Ammon's horn (tissue), 1 donor: ENCODE results near the gene RNU6-8.

Experiments
- DNase-seq: peaks from one replicate; pipeline ENCODE4 v3.0.0-alpha.2; 2016; ENCODE audit warnings: low spot score

The RNU6-8 gene

DNA sequence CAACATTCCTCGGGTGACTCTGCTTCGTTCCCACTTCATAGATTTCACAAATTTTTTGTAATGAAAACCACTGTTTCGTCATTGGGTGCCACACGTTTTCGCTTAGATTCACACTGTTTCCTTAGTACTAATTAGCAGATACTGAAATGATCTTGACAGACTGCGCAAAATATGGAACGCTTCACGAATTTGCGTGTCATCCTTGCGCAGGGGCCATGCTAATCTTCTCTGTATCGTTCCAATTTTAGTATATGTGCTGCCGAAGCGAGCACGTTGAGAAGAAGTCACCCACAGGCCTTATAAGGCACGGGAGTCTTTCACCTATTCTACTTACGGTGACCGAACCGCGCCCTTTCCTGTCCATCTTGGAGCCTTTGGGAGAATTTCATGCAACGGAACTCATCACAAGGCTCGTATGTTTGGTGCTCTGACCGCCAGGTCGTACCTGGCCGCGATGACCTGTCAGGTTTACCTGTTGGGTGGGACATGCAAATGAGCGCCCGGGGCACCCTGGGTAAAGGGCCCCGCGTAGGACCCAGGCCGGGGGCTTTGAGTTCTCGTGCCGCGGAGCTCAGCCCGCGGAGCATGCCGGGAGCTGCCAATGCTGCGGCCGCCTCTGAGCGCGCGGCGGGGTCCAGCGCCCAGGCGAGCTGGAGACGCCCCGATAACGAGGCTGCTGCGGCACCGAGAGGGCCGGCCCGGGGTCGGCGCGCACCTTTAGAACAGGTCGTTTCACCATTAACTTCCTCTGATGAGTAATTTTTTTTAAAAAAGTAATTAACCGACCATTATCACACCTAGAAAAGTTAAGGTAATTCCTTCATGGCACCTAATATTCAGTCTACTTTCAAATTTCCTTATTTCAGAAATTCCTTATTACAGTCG lies at the start of gene RNU6-8:
Gene RNU6-8, minus strand, starts transcription at position 272 of the 885 bp plus-strand sequence.
- peak; percentile 78 for DNase-seq

DNA sequence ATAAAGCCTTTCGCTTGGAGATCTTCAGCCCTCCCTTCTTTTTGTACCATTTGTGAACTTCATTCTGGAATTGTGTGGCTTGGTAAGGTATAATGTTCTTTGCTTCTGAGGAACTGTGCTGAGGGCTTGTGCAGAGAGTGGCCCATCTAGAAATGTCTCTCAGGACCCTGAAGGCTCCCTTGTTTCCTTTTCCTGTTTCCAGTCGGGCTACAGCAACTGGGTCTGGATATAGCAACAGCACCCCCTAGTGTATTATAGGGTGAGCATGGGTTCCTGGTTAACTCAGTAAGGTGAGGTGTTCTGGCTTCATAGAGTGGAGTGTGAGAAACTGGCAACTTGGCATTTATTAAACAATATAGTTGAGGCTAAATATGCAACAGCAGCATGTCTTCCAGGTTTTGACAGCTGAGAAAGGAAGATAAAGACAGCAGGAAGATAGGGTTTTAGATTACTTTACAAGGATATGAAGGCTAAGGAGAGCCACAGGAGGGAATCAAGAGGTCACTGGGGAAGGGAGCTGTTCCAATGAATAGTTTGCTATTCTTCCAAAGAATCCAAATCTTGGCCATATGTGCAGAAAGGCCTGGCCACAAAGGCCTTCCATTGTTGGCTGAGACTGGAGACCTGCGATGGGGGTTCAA lies 49.1 kb upstream of the RNU6-8 start:
- peak; percentile 88 for DNase-seq

DNA sequence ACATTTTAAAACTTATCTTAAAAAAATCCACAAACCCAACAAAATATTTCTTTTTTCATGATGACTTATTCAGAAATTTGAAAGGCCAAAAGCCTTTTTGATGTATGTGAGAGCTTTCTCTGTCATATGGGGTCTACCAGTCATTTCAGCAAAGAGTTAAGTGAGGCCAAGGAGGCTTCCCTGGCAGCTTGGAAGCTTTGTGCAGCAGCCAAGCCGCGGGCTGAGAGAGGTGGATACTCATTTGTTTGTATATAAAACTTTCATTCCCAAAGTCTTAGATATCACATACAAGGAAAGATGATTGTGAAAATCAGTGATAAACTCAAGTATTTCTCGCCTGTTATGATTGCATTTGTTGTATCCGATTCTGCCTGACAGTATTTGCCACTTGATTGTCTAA lies 48.5 kb upstream of the RNU6-8 start:
- no peak for DNase-seq

DNA sequence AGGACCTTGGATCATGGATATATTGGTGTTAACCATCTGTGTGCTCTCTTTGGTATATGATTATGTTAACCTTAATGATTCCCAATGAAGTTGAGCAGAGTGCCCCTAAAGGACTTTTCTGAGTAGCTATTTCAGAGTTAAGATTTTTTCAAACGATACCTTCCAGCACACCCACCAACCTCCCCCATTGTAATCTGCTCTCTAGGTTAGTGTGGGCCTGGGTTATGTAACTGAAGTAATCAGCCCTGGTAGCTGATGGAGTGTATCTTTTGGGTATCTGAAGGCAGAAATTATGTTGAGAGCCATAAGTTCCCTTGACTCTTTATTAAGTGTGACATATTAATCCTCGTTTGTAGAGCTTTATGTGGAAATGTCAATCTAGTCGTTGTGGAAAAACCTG lies 47.6 kb upstream of the RNU6-8 start:
- no peak for DNase-seq

DNA sequence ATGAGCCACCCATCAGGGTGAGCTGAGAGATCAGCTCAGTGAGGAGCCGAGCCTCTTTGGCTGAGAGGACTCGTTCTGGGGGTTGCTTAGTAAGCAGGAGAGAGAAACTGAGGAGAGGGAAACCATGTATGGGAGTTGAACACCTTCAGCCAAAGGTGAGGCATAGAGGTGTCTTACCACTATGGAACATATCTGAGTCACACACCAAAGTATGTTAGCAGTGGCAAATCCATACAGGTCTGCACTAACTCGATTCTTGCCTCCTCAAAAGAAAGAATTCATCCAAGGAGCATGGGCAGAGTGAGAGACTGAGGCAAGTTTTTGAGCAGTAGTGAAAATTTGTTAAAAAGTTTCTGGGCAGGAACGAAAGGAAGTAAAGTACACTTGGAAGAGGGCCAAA lies 46.7 kb upstream of the RNU6-8 start:
- no peak for DNase-seq

DNA sequence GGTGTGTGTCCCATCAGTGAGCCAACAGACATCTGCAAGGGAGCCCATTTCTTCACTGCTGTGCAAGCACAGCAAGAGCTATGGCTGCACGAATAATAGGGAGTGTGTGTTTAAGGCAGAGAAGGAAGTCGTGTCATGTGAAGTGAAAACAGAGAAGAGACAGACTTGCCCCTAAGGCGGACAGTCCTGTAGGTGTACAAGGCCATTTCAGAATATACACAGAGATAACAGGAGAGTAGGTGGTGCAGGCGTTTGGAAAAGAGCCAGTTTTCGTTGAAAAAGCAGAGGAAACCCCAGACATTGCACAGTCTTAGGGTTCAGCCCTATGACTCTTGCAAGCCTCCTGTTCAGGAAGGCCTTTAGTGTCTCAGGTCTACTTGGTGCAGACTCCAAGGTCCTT lies 46.3 kb upstream of the RNU6-8 start:
- DNase-seq, result no peak

DNA sequence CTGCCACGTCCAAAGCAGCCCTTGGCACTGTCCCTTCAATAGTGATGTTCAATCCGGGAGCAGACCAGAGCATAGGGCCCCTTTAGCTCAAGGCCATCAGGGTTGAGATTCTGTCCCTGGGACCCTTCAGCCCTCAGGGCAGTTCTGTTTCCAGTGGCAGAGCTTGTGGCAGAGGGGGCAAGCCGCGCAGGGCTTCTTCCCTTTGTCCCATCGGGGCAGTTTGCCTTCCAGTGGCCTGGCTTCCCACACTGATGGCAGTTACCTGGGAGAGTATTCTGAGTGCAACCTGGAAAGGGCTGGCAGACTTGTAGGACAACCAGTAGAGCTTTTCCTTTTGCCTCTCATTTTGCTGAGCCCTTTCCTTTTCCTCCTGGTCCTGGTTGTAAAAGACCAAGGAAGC lies 43.7 kb upstream of the RNU6-8 start:
- DNase-seq, result no peak

DNA sequence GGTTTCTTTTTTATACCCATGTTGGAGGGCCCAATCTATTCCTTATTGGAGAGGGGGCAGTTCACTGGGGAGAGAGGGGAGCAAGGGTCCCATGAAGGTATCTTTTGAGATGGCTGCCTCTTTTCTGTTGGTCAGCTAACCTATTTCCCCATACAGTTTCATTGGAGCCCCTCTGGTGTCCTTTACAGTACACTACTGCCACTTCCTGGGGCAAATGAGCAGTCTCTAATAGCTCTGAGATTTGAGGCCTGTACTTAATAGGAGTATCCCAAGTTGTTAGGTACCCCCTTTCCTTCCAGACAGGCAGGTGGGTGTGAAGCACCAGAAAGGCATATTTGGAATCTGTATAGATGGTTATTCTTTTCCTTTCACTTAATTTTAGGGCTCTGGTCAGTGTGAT lies 41.3 kb upstream of the RNU6-8 start:
- DNase-seq, result no peak

DNA sequence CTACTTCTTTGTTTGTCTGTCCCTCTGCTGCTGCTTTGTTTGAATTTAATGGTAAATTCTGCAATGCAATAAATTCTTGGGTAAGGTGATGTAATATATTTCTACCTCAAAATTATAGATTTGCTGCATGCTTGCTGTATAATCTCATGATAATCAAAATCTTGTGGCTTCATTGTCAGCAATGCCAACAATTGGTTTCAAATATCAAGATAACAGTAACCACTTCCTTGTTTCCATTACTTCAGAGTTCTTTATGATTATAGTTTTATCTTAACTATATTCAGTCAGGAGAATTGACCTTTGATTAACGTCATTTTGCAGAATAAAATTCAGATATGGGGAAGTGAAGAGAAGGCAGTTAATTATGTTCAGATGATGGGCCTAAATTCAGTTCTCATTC lies 30.2 kb upstream of the RNU6-8 start:
- DNase-seq, result no peak

DNA sequence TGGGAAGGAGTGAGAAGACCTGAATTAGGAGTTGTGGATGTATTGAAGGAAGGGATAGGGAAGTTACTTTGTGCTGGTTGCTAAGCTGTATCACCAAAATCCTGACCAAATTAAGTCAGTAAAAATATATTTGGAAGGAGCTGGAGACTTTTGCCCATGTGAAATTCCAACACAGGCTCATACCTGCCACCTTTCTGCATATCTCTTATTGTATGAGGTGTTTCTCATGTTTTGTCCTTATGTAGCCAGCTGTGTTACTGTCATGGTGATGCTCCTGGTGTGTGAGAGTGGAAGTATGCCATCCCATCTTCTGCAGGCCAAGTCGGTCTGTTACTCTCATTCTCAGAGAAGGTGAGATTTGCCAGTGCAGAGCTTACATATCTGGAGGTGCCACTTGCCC lies 29.4 kb upstream of the RNU6-8 start:
- no peak for DNase-seq

DNA sequence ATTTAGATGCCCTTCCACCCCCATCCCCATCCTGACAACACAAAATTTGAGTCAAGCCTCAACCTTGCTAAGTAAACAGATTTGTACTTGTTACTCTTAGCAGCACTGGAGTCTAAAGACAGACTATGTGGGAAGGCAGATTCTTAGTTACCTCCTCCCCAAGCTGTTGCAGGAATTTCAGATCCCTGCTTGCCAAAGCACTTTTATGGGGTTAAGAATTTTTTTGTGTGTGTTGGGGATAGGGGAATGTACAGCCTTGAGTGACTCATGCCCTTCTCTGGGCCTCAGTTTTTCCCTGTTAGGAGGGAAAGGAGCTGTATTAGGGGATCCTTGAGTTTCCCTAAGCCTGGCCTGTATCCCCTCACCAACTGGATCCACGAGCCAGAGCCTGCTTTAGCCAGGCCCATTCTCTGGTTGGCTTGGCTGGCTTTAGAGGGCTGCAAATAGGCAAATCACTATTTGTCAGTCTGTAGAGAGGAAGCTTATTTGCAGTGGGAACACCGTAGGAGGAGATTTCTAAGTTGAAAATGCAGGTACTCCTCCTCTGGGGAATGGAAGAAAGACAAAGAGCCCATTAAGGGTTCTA lies 27.7 kb upstream of the RNU6-8 start:
- DNase-seq, result no peak

DNA sequence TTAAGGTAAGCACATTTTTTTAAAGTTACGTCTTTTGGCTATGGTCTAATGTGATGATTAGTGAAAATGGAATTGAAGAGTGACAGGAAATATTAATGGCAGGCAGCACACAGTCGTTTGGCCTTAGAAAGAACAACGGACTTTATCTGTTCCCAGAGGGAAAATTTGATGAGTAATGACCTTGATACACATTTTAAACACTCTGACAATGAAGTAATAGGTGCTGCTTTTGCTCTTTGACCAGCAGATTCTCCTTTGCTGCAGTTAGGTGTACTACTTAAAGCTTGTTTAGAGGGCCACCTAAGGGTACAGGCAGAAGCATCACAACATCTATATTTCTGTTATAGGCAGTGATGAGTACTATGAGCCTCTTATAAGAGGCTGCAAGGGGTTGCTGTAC lies 27.1 kb upstream of the RNU6-8 start:
- no peak for DNase-seq

DNA sequence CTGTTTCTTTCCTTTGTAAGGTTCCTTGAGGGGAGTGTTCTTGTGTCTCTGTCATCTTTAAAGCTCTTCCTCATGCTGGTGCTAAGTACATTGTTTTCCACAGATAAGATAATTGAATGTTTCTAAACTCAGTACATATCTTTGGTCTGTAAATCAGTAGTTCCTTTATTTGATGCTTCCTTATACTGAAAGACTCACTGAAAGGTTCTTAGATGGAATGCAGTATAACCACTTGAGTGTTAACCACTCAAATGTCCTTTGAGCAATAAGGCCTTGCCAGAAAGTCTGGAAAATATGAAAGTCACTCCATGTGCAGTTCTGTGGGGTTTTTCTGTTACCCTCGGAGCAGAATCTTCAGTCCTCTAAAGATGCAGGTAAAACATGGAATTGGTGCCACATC lies 23.0 kb upstream of the RNU6-8 start:
- DNase-seq, result no peak

DNA sequence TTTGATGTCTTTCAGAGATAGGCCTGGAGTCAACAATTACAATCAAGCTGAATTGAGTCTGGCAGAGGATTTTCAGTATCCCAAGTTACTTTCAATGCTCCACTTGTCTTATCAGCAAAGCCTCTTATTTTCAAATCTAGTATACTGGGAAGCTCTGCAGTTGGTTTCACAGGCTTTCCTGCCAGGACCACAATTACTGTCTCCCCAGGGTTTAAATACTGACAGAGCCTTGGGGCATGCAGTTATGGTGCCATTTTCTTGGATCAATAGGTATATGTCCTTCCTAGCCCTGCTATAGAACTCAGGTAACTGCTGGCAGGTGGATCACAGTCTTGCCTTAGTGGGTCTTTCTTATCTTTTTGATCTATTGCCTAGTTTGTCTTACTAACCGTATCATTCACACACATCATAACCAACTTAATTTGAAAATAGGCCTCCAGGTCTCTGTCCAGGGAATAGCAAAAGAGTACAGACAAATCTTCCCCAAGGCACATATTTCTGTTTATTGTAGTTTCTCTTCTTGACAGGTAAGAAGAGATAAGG lies 22.4 kb upstream of the RNU6-8 start:
- no peak for DNase-seq

DNA sequence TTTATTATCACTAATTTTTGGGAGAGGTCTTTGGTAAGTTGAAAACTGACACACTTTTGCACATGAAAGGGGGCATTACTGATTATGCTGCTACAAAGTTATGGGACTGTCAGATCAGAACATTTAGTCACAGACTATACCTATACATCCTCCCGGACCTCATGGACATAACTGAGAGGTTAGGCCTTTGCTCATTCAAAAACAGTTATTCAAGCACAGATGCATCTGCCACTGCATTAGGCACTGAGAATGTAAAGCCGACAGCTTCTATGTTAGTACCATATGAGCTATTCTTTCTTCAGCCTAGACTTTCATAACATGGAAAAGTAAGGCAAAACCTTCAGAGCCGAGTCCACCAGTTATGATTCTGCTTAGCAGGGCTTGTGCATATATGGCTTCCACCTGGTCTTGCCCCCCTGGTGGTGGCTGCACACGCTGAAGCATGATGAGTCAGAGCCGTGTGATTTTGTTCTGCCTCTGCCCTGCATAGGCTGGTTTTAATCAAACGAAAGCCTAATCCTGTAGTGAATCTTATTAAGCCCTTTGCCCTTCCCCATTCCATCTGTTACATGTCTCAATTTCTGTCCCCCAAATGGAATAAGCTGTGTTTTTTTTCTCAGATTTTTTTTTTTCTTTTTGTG lies 21.8 kb upstream of the RNU6-8 start:
- peak; percentile 43 for DNase-seq

DNA sequence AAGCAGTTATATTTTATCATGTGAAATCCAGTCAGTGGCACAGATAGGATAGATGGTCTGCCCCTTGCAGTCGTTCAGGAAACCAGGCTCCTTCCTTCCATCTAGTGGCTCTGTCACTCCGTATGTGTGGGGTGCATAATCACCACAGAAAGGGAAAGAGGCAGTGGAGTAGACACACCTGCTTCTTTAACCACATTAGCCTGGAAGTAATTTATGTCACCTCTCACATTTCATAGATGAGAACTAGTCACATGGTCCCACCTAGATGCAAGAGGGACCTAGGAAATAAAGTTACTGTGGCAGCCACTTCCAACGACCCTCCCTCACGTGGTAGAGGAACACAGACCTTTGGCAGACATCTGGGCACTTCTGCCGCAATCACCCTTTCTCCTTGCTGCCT lies 14.2 kb upstream of the RNU6-8 start:
- DNase-seq, result no peak

DNA sequence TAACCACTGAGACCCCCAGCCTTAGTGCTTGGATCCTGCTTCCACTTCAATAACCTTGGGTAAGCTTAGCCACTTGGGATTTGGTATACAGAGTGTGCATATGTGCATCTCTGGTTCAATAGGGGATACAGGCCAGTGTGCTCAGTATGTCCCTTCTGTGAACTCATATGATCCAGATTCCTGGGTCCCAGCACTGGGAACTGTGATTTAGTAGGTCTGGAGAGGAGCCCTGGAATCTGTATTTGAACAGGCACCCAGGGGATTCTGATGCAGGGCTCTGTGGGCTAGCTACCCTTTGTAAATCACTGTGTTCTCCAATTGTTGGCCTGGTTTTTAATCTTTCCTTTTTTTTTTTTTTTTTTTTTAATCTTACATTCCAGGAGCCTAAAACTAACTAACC lies 9.8 kb upstream of the RNU6-8 start:
- no peak for DNase-seq

DNA sequence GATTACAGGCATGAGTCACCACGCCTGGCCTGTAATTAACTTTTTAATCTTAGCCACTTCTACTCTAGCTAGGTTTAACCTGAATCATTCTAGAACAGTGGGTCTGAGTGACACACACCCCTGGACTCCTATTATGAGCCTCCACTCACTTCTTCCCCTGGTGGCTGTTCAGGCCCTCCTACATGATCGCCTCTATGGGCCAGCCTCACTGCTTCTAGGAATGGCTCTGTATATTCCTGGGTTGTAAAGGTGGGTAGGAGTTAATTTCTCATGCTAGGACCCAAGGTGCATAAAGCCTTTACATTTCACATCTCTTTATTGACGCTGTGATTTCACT lies 8.0 kb upstream of the RNU6-8 start:
- DNase-seq, result no peak

DNA sequence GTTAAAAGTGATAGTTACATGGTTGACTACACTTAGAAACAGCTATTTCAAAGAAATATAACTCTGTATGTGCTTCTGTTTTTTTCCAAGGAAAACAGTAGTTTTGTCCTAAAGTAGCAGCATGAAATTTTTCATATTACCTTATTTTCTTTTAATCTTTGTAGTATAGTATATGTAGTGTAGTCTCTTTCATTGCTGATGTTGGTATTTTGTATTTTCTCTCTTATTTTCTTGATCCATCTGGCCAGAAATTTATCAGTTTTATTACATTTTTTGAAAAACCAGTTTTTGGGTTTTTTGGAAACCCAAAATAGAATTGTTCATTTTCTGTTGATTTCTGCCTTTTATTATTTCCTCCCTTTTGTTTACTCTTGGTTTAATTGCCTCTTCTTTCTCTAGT lies 6.4 kb upstream of the RNU6-8 start:
- no peak for DNase-seq

DNA sequence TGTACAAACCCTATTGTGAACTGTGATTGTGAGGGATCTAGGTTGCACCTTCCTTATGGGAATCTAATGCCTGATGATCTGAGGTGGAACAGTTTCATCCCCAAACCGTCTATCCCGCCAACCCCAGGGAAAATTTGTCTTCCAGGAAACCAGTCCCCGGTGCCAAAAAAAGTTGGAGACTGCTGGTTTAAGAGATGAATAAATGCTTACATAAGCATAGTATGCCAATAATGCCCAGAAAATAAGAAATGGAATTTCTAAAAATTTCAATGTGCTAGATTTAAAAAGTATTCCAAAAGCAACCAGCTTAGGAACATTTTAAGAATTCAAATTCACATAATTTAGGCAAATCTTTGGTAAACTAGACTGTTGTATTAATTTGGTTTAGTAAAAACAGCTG lies 5.4 kb upstream of the RNU6-8 start:
- no peak for DNase-seq

DNA sequence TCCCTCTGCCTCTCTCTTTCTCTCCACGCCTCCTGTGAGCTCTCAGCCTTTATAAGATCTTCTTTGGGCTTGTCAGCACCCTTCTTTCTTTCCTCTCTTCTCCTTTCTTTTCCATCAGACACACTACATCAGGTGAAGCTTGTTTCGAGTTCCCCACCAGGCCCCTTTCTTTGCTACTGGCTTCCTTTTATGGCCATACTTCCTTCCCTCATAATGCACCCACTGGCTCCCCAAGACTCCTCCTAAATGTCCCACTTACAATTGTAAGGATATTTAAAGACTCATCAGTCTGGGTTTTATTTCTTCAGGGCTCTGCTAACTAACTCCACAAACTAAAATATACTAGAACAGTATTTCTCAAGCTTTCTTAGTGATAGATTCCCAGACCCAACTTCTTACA lies 3.5 kb upstream of the RNU6-8 start:
- no peak for DNase-seq

DNA sequence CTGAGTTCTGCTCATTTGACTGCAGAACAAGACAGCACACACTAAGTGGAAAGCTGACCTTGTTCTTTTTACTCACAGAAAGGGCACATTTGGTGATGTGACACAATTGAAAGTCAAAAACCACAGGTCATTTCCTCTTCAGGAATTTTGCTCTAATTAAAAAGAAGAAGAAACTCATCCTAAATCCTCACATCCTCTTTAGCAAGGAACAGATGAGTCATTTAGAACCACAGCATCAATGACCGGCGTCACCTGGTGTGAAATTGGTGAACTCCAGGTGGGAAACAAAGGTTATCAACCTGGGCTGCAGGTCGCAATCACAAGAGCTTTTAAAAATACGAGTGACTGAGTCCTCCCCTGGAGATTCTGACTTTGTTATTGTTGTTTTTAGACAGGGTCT lies 2.9 kb upstream of the RNU6-8 start:
- DNase-seq, result no peak

DNA sequence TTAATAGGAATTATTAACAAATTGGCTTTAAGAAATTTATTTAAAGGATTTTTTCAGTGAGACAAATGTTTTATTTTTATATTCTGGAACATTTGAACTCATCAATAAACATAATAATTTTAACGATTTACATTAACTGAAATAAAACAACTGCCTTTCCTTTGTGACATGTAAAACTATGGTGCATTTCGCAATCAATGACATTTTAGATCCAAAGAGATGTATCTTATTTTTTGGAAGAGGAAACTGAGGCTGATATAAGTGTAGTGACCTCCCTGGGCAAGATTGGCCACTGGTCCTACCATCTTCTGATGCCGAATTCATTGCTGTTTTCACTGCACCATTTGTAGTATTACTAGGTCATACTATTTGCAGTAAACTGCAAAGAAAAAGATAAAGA lies 2.5 kb upstream of the RNU6-8 start:
- DNase-seq, result no peak
